ENCODE measurements around the gene STEAP2.

DNA sequence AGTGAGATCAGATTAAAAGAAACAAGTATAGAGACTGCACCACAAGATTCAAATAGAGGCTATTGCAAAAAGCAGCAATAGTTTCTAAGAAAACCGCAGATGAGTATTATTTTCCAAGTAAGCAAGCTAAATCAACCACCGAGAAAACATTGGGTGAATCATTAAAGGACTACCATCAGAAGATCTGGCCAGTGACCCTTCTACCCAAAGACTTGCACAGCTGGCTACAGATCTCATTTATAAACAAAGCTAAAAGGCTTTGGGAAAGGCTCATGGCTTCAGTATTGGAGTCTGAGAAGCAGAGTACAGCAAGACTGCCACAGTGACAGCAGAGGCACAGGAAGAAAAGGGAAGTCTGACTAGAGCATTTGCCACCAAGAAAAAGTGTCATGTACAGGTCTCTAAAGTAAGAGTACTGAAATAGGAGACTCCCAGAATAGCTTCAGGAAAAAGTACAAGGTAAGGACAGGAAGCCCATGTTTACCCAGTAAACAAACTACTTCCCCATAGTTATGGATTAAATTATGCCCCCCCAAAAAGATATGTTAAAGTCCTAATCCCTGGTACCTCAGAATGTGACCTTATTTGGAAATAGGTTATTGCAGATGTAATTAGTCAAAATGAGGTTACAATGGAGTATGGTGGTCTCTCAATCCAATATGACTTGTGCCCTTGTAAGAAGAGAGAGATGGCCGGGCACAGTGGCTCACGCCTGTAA lies 38.3 kb upstream of the STEAP2 start:
- TF ChIP-seq CTCF (IDR thresholded peaks at IDR 0.05) (no peak), PHF8 (IDR thresholded peaks at IDR 0.05; ENCODE audit: borderline replicate concordance, low read depth) (no peak), BHLHE40 (IDR thresholded peaks at IDR 0.05; ENCODE audit: low read depth, low read length) (no peak), POLR2A (IDR thresholded peaks at IDR 0.05; ENCODE audit: low read length) (no peak), RARB (CRISPR knock-in tag; IDR thresholded peaks at IDR 0.05) (no peak), ZC3H11A (IDR thresholded peaks at IDR 0.05) (no peak), EP300 (IDR thresholded peaks at IDR 0.05) (no peak; a peak in 1 of 5 replicates), RCOR1 (IDR thresholded peaks at IDR 0.05; ENCODE audit: low read depth, low read length) (no peak), RAD21 (conservative IDR thresholded peaks at IDR 0.05 in 1 of 2, IDR thresholded peaks at IDR 0.05 in 1 of 2) (no peak), SMC3 (IDR thresholded peaks at IDR 0.05) (no peak), JUNB (IDR thresholded peaks at IDR 0.05) (no peak)
- TF ChIP-seq, protein P1, sequence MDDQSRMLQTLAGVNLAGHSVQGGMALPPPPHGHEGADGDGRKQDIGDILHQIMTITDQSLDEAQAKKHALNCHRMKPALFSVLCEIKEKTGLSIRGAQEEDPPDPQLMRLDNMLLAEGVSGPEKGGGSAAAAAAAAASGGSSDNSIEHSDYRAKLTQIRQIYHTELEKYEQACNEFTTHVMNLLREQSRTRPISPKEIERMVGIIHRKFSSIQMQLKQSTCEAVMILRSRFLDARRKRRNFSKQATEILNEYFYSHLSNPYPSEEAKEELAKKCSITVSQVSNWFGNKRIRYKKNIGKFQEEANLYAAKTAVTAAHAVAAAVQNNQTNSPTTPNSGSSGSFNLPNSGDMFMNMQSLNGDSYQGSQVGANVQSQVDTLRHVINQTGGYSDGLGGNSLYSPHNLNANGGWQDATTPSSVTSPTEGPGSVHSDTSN (IDR thresholded peaks at IDR 0.05), result no peak
